Natural killer cell treated with Interleukin-12 subunit alpha and Interleukin-12 subunit beta and Interleukin-15 and Interleukin-18, amount 100 ng/mL, for 72 hours (primary cell): ENCODE measurements around the gene R3HDM1. TPM values are rescaled to one million over a fixed set of nuclear protein-coding genes. Genes with fewer than 3 reads are reported as not detected.
"Not testable (repeated sequence)": the region's sequence is repeated elsewhere in the genome, so short reads cannot be mapped to it uniquely, and the experiment has no call there.

Source experiments
- ATAC-seq, 2 donors: fragments of 150-1000 bp; cut with Tn5 transposase in 1 of 2; sonication (Bioruptor Pico), chemical (Tn5 transposase) in 1 of 2; 2 replicates each; pipeline ENCODE4 v1.10.0; 2021
- DNase-seq: peaks from one replicate; pipeline ENCODE4 v3.0.0; 2022; ENCODE audit warnings: low spot score
- H3K27ac Mint-ChIP-seq, 2 donors: 1 replicate in 1 of 2; 2 replicates in 1 of 2; pipeline ENCODE4 v1.8.0; 2022; ENCODE audit warnings: mixed read lengths in 2 of 2, mild to moderate bottlenecking in 1 of 2, moderate library complexity in 1 of 2
- H3K27me3 Mint-ChIP-seq, 2 donors: 1 replicate in 1 of 2; 2 replicates in 1 of 2; pipeline ENCODE4 v1.8.0; 2022; ENCODE audit warnings: mixed read lengths in 2 of 2
- H3K36me3 Mint-ChIP-seq: one replicate; pipeline ENCODE4 v1.8.0; 2022; ENCODE audit warnings: mixed read lengths
- H3K4me1 Mint-ChIP-seq, 2 donors: 1 replicate in 1 of 2; 2 replicates in 1 of 2; pipeline ENCODE4 v1.8.0; 2022; ENCODE audit warnings: low read depth in 2 of 2, mixed read lengths in 2 of 2, mild to moderate bottlenecking in 1 of 2
- H3K4me3 Mint-ChIP-seq: one replicate; pipeline ENCODE4 v1.8.0; 2022; ENCODE audit warnings: mixed read lengths
- H3K9me3 Mint-ChIP-seq: 2 replicates; pipeline ENCODE4 v1.8.0; 2022; ENCODE audit warnings: mixed read lengths
- total RNA-seq, 2 donors: library from RNA; stranded (reverse); gene quantifications; one replicate each; pipeline ENCODE4 v1.2.3, GENCODE V29; 2022

The R3HDM1 gene
- total RNA-seq, 2 donors from 2014 or later = 40.6 to 81.3 TPM

DNA sequence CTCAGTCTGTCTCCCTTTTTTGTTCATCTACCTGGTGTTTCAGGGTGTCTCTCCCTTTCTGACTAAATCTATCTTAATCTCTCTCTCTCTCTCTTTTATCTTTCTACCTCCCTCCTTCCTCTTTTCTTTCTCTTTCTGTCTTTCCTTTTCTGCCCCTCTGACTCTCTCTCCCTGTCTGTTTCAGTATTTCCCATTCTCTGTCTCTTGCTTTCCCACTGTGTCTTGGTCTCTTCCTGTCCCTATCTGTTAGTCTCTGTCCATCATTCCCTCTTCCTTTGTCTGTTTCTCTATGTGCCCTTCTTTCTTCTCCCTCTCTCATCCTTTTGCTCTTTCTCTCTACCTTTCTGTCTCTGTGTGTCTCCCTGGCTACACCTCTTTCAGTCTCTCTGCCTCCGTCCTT is 56.7 kb downstream of the R3HDM1 start:
- Mint-ChIP-seq H3K36me3 (no peaks in the 10 kb centered on the region), H3K9me3 (no peaks in the 10 kb centered on the region), H3K27ac (no peak overlapping the region), H3K27me3 (no peaks in the 10 kb centered on the region), H3K4me1 (peaks cover 6 to 15% of the 10 kb centered on the region in 2 donors), H3K4me3 (no peak overlapping the region)
- DNase-seq (no peak), ATAC-seq (no peak)

DNA sequence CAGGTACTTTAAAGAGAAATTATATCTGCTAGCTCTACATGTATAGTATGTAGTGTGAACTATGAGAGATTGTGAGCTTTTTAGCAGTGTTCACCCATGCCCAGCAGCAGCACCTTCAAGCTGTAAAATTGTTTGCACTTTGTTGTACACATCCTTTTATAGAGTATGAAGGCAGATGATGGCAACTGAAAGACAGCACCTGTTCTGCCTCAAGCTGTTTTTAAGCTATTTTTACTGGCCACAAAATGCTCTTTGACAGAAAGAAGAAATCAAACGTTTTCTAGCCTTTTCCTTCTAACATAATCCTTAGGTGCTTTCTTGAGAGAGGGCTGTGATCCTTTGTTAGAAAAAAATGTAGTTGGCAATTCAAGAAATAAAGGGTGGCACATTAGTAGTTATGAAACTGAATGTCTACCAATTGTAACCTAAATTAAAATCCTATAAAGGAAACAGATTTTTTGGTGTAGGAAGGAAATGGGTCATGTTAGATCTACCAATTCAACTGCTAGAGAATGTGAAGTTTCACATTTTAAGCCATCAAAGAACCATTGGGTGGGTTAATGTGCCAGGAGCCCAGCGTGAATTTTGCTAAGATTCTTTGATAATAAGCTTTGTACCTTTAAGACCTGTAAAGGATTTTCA is 59.5 kb downstream of the R3HDM1 start:
- Mint-ChIP-seq H3K27ac (no peak overlapping the region), H3K36me3 (no peaks in the 10 kb centered on the region), H3K4me1 (peaks cover 6 to 14% of the 10 kb centered on the region in 2 donors), H3K9me3 (no peaks in the 10 kb centered on the region), H3K4me3 (no peak overlapping the region), H3K27me3 (no peaks in the 10 kb centered on the region)
- DNase-seq (no peak), ATAC-seq (no peak)

DNA sequence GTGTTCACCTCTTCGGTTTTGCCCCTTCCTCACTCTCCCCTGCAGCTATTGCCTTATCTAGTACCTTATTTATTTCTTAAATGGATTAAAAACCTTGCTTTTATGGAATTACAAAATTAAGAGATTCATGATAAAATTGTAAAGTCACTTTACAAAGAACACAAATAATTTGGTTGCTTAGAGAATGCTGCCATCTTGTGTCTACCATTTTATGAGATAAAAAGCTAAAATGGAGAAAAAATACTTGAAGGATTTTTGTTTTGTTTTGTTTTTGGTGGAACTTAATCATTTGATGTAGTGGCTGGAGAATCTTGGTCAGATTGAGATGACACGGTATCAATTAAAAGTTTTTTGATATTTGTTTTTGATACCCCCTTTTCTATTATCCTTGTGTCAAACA is 69.6 kb downstream of the R3HDM1 start:
- no peaks in the 10 kb centered on the region for H3K4me1 Mint-ChIP-seq
- no peak overlapping the region for H3K27ac Mint-ChIP-seq
- ATAC-seq (no peak), DNase-seq (no peak)
- no peaks in the 10 kb centered on the region for H3K27me3 Mint-ChIP-seq
- H3K36me3 Mint-ChIP-seq = no peaks in the 10 kb centered on the region
- H3K4me3 Mint-ChIP-seq = no peak overlapping the region
- H3K9me3 Mint-ChIP-seq = no peaks in the 10 kb centered on the region

DNA sequence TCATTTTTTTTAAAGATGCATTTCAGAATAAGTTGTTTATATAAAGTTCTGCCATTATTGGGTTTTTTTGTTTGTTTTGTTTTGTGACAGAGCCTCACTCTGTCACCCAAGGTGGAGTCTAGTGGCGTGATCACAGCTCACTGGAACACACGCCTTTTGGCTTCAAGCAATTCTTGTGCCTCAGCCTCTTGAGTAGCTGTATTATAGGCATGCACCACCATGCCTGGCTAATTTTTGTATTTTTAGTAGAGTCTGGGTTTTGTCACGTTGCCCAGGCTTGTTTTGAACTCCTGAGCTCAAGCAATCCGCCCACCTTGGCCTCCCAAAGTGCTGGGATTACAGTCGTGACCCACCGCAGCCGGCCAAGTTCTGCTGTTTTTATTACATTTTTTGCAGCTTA is 72.3 kb downstream of the R3HDM1 start:
- no peaks in the 10 kb centered on the region for H3K27me3 Mint-ChIP-seq
- no peaks in the 10 kb centered on the region for H3K9me3 Mint-ChIP-seq
- no peak overlapping the region for H3K4me3 Mint-ChIP-seq
- no peaks in the 10 kb centered on the region for H3K36me3 Mint-ChIP-seq
- ATAC-seq = no peak
- no peak overlapping the region for H3K27ac Mint-ChIP-seq
- H3K4me1 Mint-ChIP-seq = no peaks in the 10 kb centered on the region
- DNase-seq = no peak

DNA sequence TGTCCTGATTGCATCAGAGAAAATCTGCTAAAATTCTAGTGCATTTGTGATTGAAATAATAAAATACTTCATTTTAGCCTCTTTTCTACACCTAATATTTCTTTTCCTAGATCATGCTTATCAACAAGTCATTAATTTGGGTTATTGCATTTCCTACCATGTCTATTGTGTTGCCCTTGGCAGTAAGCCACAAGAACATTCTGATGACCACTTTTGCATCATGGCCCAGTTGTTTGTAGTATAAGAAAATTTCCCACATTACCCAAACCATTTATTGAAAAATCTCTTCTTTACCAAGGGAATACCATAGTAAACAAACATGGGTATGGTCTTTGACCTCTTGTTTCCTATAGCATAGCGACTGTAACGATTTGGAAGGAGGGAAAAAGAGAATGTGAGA is 76.3 kb downstream of the R3HDM1 start:
- Mint-ChIP-seq H3K36me3 (no peaks in the 10 kb centered on the region), H3K4me3 (no peak overlapping the region), H3K4me1 (no peaks in the 10 kb centered on the region), H3K27ac (no peak overlapping the region), H3K27me3 (no peaks in the 10 kb centered on the region), H3K9me3 (no peaks in the 10 kb centered on the region)
- DNase-seq = no peak
- ATAC-seq = no peak

DNA sequence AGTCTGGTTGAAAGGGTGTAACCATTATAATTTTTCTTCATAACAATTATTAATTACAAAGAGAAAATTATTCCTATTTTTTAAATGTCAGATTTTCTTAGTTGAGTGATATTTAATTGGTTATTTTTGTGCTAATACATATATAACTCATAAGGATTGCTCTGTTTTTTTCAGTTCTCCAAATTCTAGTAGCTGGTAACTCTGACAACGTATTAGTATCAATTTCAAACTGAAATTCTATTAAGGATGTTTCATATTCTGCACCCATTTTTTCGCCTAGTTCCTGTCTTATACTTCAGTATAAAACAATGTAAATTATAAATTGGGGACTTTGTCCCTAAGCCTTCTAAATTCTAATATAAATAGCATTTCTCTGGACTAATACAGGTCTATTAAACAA is 81.0 kb downstream of the R3HDM1 start:
- H3K27ac Mint-ChIP-seq = no peak overlapping the region
- no peaks in the 10 kb centered on the region for H3K4me1 Mint-ChIP-seq
- no peak overlapping the region for H3K4me3 Mint-ChIP-seq
- no peaks in the 10 kb centered on the region for H3K27me3 Mint-ChIP-seq
- DNase-seq (no peak), ATAC-seq (no peak)
- no peaks in the 10 kb centered on the region for H3K9me3 Mint-ChIP-seq
- H3K36me3 Mint-ChIP-seq = no peaks in the 10 kb centered on the region

DNA sequence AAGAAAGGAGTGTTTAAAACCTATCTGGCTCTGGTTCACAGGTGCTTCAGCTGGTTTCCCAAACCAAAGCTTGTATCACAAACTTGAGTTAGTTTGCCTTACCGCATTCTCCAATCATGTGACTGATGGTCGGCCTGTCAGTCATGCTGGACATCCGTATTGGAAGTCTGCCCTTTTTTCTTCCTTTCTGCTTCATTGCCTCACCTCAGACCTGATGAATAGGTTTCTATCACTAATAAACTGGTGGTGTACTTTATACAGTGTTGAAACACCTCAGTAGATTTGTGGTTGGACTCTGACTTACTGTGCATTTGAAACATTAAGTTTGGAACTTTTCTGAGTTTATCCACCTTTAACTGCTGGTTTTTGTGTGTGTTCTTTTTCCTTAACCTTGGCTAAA is 84.1 kb downstream of the R3HDM1 start:
- H3K27me3 Mint-ChIP-seq = no peaks in the 10 kb centered on the region
- no peak overlapping the region for H3K27ac Mint-ChIP-seq
- H3K4me1 Mint-ChIP-seq = peaks cover 0 to 3% of the 10 kb centered on the region in 2 donors

DNA sequence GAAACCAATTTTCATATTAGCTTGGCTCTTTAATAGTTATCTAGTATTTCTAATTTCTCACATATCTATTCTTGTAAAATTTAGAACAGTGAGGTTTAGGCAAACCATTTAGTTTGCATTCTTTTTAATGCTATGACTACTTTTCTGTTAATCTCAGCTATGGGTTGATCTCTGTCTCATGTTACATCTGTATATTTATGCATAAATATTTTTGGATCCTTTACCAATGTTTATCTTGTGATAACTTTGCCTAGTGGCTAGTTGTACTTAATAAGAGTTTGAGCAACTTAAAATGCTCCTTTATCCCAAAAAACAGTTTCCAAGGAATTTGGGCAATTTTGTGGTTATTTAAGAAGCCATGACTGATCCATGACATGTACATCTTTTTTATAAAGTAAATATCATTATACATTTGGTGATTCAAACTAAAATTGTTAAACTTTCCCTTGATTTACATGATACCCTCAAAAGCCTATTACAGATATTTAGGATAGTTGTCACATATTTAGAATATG is 86.3 kb downstream of the R3HDM1 start:
- no peaks in the 10 kb centered on the region for H3K9me3 Mint-ChIP-seq
- DNase-seq (no peak), ATAC-seq (no peak)
- H3K27me3 Mint-ChIP-seq = no peaks in the 10 kb centered on the region
- H3K27ac Mint-ChIP-seq = no peak overlapping the region
- no peak overlapping the region for H3K4me3 Mint-ChIP-seq
- H3K36me3 Mint-ChIP-seq = no peaks in the 10 kb centered on the region
- peaks cover 0 to 3% of the 10 kb centered on the region in 2 donors for H3K4me1 Mint-ChIP-seq

More for the DNA sequence above, 84.1 kb downstream of the R3HDM1 start:
- Mint-ChIP-seq H3K36me3 (no peaks in the 10 kb centered on the region), H3K9me3 (no peaks in the 10 kb centered on the region), H3K4me3 (no peak overlapping the region)
- no peak for DNase-seq
- ATAC-seq = no peak

DNA sequence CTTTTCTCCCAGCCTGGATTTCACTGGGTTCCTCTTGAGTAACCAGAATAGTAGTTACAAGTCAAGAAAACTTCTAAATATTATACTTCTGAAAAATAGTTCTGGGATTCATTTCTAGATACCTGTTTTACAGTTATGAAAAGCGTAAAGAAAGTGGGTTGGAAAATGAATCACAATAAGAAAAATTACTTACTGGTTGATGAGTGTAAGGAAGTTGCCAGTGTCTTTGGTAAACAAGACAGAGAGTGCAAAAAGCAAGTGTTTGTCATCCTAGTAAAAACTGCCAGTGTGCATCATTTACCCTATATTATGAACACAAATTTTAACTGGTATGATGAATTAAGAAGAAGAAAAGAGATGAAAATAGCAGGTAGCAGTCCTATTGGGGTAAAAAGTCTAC is 88.9 kb downstream of the R3HDM1 start:
- Mint-ChIP-seq H3K27ac (no peak overlapping the region), H3K36me3 (no peaks in the 10 kb centered on the region), H3K9me3 (no peaks in the 10 kb centered on the region), H3K4me1 (peaks cover 0 to 3% of the 10 kb centered on the region in 2 donors), H3K27me3 (no peaks in the 10 kb centered on the region), H3K4me3 (no peak overlapping the region)
- ATAC-seq (peak in 1 of 2 donors; percentile 75), DNase-seq (no peak)

DNA sequence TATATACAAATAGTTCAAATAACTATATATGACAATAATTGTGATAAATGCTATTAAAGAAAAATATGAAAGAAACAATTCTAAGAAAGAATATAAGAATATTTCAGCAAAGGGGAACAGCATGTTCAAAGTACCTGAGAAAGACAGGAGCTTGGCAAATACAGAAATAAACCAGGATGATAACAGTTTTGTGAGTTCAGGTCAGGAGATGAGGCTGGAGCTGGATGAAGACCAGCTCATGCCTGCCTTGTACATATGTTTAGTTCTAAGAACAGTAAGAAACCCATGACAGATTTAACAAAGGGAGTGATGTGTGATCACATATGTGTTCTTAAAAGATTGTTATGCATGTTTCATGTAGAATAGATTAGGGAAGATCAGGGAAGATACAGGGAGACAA is 98.2 kb downstream of the R3HDM1 start:
- Mint-ChIP-seq H3K36me3 (no peaks in the 10 kb centered on the region), H3K4me1 (no peaks in the 10 kb centered on the region), H3K9me3 (no peaks in the 10 kb centered on the region), H3K4me3 (no peak overlapping the region), H3K27ac (no peak overlapping the region), H3K27me3 (no peaks in the 10 kb centered on the region)
- no peak for ATAC-seq
- no peak for DNase-seq

DNA sequence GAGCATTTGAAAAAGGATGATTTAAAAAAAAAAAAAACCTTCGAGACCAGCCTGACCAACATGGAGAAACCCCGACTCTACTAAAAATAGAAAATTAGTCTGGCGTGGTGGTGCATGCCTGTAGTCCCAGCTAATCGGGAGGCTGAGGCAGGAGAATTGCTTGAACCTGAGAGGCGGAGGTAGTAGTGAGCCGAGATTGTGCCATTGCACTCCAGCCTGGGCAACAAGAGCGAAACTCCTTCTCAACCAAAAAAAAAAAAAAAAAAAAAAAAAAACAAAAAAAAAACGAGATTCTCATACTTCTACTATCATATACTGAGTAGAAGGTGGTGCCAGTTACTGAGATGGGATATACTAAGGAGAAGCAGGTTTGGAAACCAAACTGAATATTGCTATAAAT is 98.8 kb downstream of the R3HDM1 start:
- not testable (repeated sequence) for H3K36me3 Mint-ChIP-seq, H3K27me3 Mint-ChIP-seq, H3K4me1 Mint-ChIP-seq, ATAC-seq, H3K27ac Mint-ChIP-seq, H3K4me3 Mint-ChIP-seq, DNase-seq, H3K9me3 Mint-ChIP-seq

DNA sequence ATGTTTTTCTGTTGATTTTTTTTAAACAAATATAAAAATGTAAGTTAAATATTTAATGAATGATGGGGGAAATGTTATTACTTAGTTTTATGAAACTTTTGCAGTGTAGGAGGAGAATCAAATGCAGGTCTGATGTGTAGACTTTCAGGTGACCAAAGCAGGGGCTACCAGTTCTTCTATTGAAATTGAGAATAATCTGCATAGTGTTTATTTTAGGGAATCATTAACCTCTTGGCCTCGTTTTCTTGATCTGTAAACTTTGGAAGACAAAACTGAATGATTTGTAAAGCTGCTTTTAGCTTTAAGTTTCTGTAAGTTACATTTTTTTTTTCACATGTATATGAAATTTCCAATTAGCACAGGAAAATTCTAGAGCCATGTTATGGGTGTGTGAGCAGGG is 99.2 kb downstream of the R3HDM1 start:
- Mint-ChIP-seq H3K27me3 (no peaks in the 10 kb centered on the region), H3K27ac (no peak overlapping the region), H3K36me3 (no peaks in the 10 kb centered on the region), H3K4me3 (no peak overlapping the region), H3K9me3 (no peaks in the 10 kb centered on the region), H3K4me1 (no peaks in the 10 kb centered on the region)
- no peak for ATAC-seq
- DNase-seq = no peak

DNA sequence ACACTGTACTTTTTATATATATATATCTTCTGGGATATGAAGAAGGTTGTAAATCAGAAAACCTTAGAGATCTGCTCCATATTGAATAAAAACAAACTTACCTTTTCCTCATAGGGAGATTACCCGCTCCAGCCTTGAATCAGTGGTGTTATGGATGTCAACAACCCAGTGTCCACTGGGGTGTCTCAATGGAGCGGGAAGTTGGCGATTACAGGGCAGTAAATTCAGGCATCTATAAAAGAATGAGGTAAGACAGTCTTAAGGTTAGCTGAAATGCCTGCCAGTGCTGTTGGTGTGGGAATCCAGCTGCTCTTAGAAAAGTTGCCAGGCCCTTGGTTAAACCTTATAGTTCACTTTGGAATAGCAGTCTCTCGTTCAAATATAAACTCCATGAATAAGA is 102.3 kb downstream of the R3HDM1 start:
- DNase-seq (no peak), ATAC-seq (no peak)
- no peak overlapping the region for H3K4me3 Mint-ChIP-seq
- H3K27me3 Mint-ChIP-seq = no peaks in the 10 kb centered on the region
- H3K9me3 Mint-ChIP-seq = no peaks in the 10 kb centered on the region
- peaks cover 0 to 9% of the 10 kb centered on the region in 2 donors for H3K4me1 Mint-ChIP-seq
- H3K36me3 Mint-ChIP-seq = peaks cover 13% of the 10 kb centered on the region
- no peak overlapping the region for H3K27ac Mint-ChIP-seq

DNA sequence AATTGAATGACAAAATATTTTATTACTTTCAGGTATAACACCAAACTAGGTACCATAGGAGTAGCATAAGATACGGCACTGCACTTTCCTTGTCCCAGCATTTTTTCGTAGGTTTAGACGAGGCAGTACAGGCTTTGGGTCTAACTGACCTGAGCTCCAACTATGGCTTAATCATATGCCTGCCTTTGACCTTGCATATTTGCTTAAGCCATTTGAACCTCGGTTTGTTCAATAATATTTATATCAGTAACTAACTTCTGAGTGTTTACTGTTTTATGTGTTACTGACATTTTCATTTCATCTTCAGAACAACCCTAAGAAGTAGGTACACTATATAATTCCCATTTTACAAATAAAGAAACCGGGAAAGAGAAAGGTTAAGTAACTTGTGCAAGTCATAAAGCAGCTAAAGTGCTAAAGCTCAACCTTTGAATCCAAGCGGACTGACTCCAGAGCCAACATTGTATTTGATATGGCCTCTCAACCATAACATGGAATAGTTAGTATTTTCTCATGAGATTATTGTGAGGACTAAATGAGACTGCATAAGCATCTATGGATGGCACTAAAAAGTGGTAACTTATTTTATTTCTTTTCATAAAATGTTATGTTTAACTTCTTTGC is 104.0 kb downstream of the R3HDM1 start:
- no peak overlapping the region for H3K4me3 Mint-ChIP-seq
- ATAC-seq (no peak), DNase-seq (no peak)
- H3K9me3 Mint-ChIP-seq = no peaks in the 10 kb centered on the region
- no peaks in the 10 kb centered on the region for H3K27me3 Mint-ChIP-seq
- peaks cover 0 to 9% of the 10 kb centered on the region in 2 donors for H3K4me1 Mint-ChIP-seq
- H3K36me3 Mint-ChIP-seq = peaks cover 13% of the 10 kb centered on the region
- no peak overlapping the region for H3K27ac Mint-ChIP-seq

DNA sequence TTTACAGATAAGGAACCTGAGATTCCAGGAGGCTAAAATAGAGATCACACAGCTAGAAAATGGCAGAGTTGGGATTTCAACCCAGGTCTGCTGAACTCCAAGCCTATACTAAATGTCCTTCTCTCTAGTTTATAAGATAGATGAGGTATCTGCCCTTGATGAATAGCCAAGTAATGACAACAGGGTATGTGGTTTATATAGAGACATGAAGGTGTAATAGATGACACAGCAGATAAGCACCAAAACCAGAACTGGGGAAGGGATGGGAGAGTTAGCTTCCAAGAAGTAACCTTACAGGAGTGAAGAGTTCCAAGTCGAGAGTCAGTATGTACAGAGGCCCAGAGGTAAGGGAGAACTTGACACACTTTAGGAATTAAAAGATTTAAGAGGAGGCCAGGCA is 105.7 kb downstream of the R3HDM1 start:
- no peaks in the 10 kb centered on the region for H3K27me3 Mint-ChIP-seq
- H3K4me1 Mint-ChIP-seq = peaks cover 0 to 9% of the 10 kb centered on the region in 2 donors
- DNase-seq (no peak), ATAC-seq (no peak)
- no peak overlapping the region for H3K27ac Mint-ChIP-seq
- H3K9me3 Mint-ChIP-seq = no peaks in the 10 kb centered on the region
- no peak overlapping the region for H3K4me3 Mint-ChIP-seq
- H3K36me3 Mint-ChIP-seq = peaks cover 13% of the 10 kb centered on the region
